Neural cell (in vitro differentiated cells): ENCODE results near the gene ERAL1.

ENCODE experiments used
- EZH2 ChIP-seq: fragments of 200-600, 300-800 bp; shearing (Covaris generic), sonication (generic); IDR thresholded peaks from 2 replicates; pipeline ENCODE4 v1.6.1; 2014; ENCODE audit warnings: antibody characterized with exemption, low read length, borderline replicate concordance, mild to moderate bottlenecking; ENCODE audit not compliant: insufficient read depth, poor library complexity, severe bottlenecking
- MXI1 ChIP-seq: fragments of 450-650 bp; conservative IDR thresholded peaks from 2 replicates; pipeline ENCODE4 v1.6.1; 2014; ENCODE audit warnings: antibody characterized with exemption, mild to moderate bottlenecking; ENCODE audit not compliant: poor library complexity, severe bottlenecking
- TAF1 ChIP-seq: IDR thresholded peaks from 2 replicates; pipeline ENCODE4 v1.6.1; 2012; ENCODE audit warnings: low read depth
- TF ChIP-seq, protein P1 (sequence below): fragments of 450-650 bp; IDR thresholded peaks from 2 replicates; pipeline ENCODE4 v1.5.1; 2014; ENCODE audit warnings: antibody characterized with exemption, mild to moderate bottlenecking, moderate library complexity; ENCODE audit not compliant: poor library complexity, severe bottlenecking
- TF ChIP-seq, protein P2 (sequence below): IDR thresholded peaks from 2 replicates; pipeline ENCODE4 v1.6.1; 2012; ENCODE audit warnings: borderline replicate concordance

DNA sequence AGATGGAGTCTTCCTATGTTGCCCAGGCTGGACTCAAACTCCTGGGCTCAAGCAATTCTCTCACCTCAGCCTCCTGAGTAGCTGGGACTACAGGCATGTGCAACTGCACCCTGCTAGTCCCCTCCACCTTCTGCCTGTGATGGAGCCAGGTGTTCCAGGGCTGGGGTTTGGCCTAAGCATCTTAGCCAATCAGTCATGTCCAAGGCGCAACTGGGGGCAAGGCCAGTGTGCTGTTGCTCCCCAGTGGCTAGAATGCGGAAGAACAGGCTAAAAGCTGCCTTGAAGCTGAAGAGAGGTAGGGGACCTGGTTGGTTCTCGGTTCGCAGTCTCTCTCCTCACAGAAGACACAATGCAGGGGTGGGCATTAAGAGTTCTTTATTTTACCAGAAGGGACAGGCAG is 24.2 kb downstream of the ERAL1 start:
- no peak for TF ChIP-seq MXI1
- TF ChIP-seq, protein P1, sequence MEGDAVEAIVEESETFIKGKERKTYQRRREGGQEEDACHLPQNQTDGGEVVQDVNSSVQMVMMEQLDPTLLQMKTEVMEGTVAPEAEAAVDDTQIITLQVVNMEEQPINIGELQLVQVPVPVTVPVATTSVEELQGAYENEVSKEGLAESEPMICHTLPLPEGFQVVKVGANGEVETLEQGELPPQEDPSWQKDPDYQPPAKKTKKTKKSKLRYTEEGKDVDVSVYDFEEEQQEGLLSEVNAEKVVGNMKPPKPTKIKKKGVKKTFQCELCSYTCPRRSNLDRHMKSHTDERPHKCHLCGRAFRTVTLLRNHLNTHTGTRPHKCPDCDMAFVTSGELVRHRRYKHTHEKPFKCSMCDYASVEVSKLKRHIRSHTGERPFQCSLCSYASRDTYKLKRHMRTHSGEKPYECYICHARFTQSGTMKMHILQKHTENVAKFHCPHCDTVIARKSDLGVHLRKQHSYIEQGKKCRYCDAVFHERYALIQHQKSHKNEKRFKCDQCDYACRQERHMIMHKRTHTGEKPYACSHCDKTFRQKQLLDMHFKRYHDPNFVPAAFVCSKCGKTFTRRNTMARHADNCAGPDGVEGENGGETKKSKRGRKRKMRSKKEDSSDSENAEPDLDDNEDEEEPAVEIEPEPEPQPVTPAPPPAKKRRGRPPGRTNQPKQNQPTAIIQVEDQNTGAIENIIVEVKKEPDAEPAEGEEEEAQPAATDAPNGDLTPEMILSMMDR: no peak
- no peak for TF ChIP-seq EZH2
- no peak for TF ChIP-seq TAF1
- TF ChIP-seq, protein P2, sequence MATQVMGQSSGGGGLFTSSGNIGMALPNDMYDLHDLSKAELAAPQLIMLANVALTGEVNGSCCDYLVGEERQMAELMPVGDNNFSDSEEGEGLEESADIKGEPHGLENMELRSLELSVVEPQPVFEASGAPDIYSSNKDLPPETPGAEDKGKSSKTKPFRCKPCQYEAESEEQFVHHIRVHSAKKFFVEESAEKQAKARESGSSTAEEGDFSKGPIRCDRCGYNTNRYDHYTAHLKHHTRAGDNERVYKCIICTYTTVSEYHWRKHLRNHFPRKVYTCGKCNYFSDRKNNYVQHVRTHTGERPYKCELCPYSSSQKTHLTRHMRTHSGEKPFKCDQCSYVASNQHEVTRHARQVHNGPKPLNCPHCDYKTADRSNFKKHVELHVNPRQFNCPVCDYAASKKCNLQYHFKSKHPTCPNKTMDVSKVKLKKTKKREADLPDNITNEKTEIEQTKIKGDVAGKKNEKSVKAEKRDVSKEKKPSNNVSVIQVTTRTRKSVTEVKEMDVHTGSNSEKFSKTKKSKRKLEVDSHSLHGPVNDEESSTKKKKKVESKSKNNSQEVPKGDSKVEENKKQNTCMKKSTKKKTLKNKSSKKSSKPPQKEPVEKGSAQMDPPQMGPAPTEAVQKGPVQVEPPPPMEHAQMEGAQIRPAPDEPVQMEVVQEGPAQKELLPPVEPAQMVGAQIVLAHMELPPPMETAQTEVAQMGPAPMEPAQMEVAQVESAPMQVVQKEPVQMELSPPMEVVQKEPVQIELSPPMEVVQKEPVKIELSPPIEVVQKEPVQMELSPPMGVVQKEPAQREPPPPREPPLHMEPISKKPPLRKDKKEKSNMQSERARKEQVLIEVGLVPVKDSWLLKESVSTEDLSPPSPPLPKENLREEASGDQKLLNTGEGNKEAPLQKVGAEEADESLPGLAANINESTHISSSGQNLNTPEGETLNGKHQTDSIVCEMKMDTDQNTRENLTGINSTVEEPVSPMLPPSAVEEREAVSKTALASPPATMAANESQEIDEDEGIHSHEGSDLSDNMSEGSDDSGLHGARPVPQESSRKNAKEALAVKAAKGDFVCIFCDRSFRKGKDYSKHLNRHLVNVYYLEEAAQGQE: no peak
